ENCODE measurements around the gene FUT8. TPM values are rescaled to one million over a fixed set of nuclear protein-coding genes. Genes with fewer than 3 reads are reported as not detected.
A peak's percentile ranks its signal among the peaks of the same experiment; 100 is the strongest.

Gene FUT8
- total RNA-seq, 4 donors from 2014 or later, result 6.5 to 11.3 (median 9.3) TPM

- H3K27ac ChIP-seq, result no peak overlapping the region
- H3K4me3 ChIP-seq, result no peak overlapping the region
- peaks cover 0 to 6% of the 10 kb centered on the region in 2 donors for H3K36me3 ChIP-seq
- in situ Hi-C loops (cut with MboI; ENCODE audit: low sequenced_read_pairs in 4 of 4), result no loop called here
- intact Hi-C loops (cut with DNase I; ENCODE audit: low total_unique reads), result no loop called here
- H3K27me3 ChIP-seq, result no peaks in the 10 kb centered on the region
- no peaks in the 10 kb centered on the region for H3K9me3 ChIP-seq
- TF ChIP-seq, protein P1, sequence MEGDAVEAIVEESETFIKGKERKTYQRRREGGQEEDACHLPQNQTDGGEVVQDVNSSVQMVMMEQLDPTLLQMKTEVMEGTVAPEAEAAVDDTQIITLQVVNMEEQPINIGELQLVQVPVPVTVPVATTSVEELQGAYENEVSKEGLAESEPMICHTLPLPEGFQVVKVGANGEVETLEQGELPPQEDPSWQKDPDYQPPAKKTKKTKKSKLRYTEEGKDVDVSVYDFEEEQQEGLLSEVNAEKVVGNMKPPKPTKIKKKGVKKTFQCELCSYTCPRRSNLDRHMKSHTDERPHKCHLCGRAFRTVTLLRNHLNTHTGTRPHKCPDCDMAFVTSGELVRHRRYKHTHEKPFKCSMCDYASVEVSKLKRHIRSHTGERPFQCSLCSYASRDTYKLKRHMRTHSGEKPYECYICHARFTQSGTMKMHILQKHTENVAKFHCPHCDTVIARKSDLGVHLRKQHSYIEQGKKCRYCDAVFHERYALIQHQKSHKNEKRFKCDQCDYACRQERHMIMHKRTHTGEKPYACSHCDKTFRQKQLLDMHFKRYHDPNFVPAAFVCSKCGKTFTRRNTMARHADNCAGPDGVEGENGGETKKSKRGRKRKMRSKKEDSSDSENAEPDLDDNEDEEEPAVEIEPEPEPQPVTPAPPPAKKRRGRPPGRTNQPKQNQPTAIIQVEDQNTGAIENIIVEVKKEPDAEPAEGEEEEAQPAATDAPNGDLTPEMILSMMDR (IDR thresholded peaks at IDR 0.05 in 4 of 5, conservative IDR thresholded peaks at IDR 0.05 in 1 of 5), result no peak
- TF ChIP-seq POLR2A (IDR thresholded peaks at IDR 0.05), result no peak
- no peaks in the 10 kb centered on the region for H3K4me1 ChIP-seq
- DNase-seq (no peak), ATAC-seq (peak; percentile 27 to 47)
Observed at GRCh38 chr14:65565948-65566347, 153.4 kb downstream of the FUT8 start.

DNA sequence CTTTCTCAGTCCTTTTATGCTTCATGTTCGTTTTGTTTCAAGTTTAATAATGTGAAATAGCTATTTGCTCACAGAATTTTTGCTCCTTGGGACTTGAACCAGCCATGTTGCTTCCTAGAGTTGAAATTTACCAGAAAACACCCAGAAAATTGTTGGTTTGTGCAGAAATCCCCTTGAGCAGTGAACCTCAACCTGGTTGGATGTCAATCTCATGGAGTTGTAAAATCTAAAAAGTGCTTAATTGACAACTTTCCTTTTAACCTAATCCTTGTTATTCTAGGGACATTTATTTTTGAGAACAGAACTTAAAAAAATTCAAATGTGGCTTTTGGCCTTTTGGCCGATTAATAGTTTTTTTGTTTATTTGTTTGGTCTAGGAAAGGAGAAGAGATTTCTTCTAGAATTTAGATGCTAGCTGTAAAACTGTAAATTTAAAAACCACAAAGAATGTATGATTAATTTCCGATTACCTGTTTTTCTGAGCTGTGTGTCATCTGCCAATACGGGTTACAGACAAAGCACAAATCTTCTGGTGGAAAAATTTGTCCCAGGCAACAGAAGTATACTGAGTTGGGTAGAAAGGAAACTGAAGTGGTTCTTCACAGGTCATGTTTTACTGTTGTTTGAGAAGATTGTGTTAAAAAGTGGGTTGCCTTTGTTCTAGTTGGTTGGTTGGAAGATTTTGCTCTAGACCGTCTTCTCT is 154.4 kb downstream of the FUT8 start:
- H3K4me1 ChIP-seq, result no peaks in the 10 kb centered on the region
- H3K4me3 ChIP-seq, result no peak overlapping the region
- in situ Hi-C loops (cut with MboI; ENCODE audit: low sequenced_read_pairs in 4 of 4) (no loop called here), intact Hi-C loops (cut with DNase I; ENCODE audit: low total_unique reads) (no loop called here)
- no peak overlapping the region for H3K27ac ChIP-seq
- no peak for ATAC-seq
- H3K36me3 ChIP-seq, result no peaks in the 10 kb centered on the region
- H3K27me3 ChIP-seq, result no peaks in the 10 kb centered on the region
- no peaks in the 10 kb centered on the region for H3K9me3 ChIP-seq
- no peak for DNase-seq
- TF ChIP-seq POLR2A (IDR thresholded peaks at IDR 0.05), result no peak
- TF ChIP-seq, protein P1 (IDR thresholded peaks at IDR 0.05 in 4 of 5, conservative IDR thresholded peaks at IDR 0.05 in 1 of 5), result no peak

DNA sequence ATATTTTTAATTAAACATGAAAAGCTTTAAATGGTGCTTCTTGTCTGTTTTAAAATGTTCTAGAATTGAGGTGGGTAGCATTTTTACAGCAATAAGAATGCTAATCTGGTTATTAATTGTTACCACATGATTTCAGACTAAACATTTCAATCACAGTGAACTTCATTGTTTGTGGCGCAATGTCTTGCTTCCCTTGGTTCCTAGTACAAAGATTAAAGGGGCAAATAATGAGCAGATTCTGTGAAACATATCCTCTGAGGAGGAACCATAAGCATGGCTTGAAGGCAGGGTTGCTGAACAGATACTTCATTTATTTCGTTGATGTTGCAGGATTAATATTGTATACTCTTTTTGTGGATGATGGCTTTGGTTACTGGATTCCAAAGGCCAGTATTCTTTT is 162.1 kb downstream of the FUT8 start:
- Histone ChIP-seq H3K36me3 (no peaks in the 10 kb centered on the region), H3K4me3 (no peak overlapping the region), H3K27ac (no peak overlapping the region), H3K27me3 (no peaks in the 10 kb centered on the region), H3K4me1 (no peaks in the 10 kb centered on the region), H3K9me3 (no peaks in the 10 kb centered on the region)
- TF ChIP-seq, protein P1 (IDR thresholded peaks at IDR 0.05 in 4 of 5, conservative IDR thresholded peaks at IDR 0.05 in 1 of 5), result no peak
- no peak for TF ChIP-seq POLR2A (IDR thresholded peaks at IDR 0.05)
- intact Hi-C loops (cut with DNase I; ENCODE audit: low total_unique reads), result no loop called here
- in situ Hi-C loops (cut with MboI; ENCODE audit: low sequenced_read_pairs in 4 of 4), result no loop called here
- DNase-seq (no peak), ATAC-seq (no peak)

- H3K36me3 ChIP-seq, result no peaks in the 10 kb centered on the region
- in situ Hi-C loops (cut with MboI; ENCODE audit: low sequenced_read_pairs in 4 of 4), result no loop called here
- H3K4me1 ChIP-seq, result no peaks in the 10 kb centered on the region
- TF ChIP-seq, protein P1 (IDR thresholded peaks at IDR 0.05 in 4 of 5, conservative IDR thresholded peaks at IDR 0.05 in 1 of 5), result no peak
- TF ChIP-seq POLR2A (IDR thresholded peaks at IDR 0.05), result no peak
- no peaks in the 10 kb centered on the region for H3K27me3 ChIP-seq
- H3K4me3 ChIP-seq, result no peak overlapping the region
- no peak overlapping the region for H3K27ac ChIP-seq
- no peak for ATAC-seq
- intact Hi-C loops (cut with DNase I; ENCODE audit: low total_unique reads), result no loop called here
- no peaks in the 10 kb centered on the region for H3K9me3 ChIP-seq
- DNase-seq, result no peak
Observed at GRCh38 chr14:65575389-65575788, 162.9 kb downstream of the FUT8 start.

- Histone ChIP-seq H3K27me3 (no peaks in the 10 kb centered on the region), H3K36me3 (no peaks in the 10 kb centered on the region), H3K4me1 (no peaks in the 10 kb centered on the region), H3K4me3 (no peak overlapping the region), H3K9me3 (no peaks in the 10 kb centered on the region), H3K27ac (no peak overlapping the region)
- DNase-seq (no peak), ATAC-seq (no peak)
- intact Hi-C loops (cut with DNase I; ENCODE audit: low total_unique reads) (no loop called here), in situ Hi-C loops (cut with MboI; ENCODE audit: low sequenced_read_pairs in 4 of 4) (no loop called here)
- TF ChIP-seq, protein P1 (IDR thresholded peaks at IDR 0.05 in 4 of 5, conservative IDR thresholded peaks at IDR 0.05 in 1 of 5), result no peak
- TF ChIP-seq POLR2A (IDR thresholded peaks at IDR 0.05), result no peak
Observed at GRCh38 chr14:65580973-65581372, 168.4 kb downstream of the FUT8 start.

All from gastrocnemius medialis (tissue), 4 donors.